ENCODE measurements around the gene PIP4K2C. TPM values are rescaled to one million over a fixed set of nuclear protein-coding genes. Genes with fewer than 3 reads are reported as not detected.
A peak's percentile ranks its signal among the peaks of the same experiment; 100 is the strongest.

PIP4K2C gene
- total RNA-seq, 1 donor from 2014 or later, result 17.3 TPM

DNA sequence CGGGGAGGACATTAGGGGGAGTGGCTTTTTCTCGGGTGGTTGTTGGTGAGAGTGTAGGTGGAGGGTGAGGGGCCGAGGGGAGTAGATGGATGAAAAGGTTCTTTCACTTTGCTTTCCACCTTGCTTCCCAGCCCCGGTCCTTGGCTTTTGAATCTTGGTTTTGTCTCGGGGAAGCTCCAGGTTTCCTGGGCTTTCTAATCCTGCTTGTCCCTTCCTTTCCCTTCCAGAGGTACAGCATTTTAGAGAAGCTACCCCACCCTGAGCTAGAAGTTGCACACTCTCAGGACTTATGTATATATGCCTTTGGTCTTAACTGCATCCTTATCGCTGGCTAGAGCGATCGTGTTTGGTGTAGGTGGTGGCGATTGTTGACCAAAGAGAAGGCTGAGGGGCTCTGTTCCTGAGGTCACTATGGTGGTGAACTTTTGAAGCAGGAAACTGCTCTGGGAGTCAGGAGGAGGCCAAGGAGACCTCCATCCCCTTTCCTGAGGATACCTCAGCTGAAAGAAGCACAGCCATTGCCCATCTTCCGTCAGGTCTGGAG, 862 bp downstream of the PIP4K2C start:
- Mint-ChIP-seq H3K4me1 (peaks cover 18% of the 10 kb centered on the region), H3K4me3 (peak overlapping the region; percentile 93), H3K27ac (ENCODE audit: unreplicated experiment) (no peak overlapping the region), H3K9me3 (no peaks in the 10 kb centered on the region), H3K36me3 (ENCODE audit: low read depth) (peaks cover 2% of the 10 kb centered on the region), H3K27me3 (ENCODE audit: low read depth) (peaks cover 16% of the 10 kb centered on the region)
- no peak for TF ChIP-seq CTCF (conservative IDR thresholded peaks at IDR 0.05)
- no peak for DNase-seq (ENCODE audit: low read depth, low spot score)

- peaks cover 16% of the 10 kb centered on the region for H3K27me3 Mint-ChIP-seq (ENCODE audit: low read depth)
- peaks cover 2% of the 10 kb centered on the region for H3K36me3 Mint-ChIP-seq (ENCODE audit: low read depth)
- peaks cover 18% of the 10 kb centered on the region for H3K4me1 Mint-ChIP-seq
- TF ChIP-seq CTCF (conservative IDR thresholded peaks at IDR 0.05), result no peak
- DNase-seq (ENCODE audit: low read depth, low spot score), result no peak
- no peak overlapping the region for H3K27ac Mint-ChIP-seq (ENCODE audit: unreplicated experiment)
- H3K9me3 Mint-ChIP-seq, result no peaks in the 10 kb centered on the region
- peak overlapping the region; percentile 93 for H3K4me3 Mint-ChIP-seq
These were observed 1.7 kb downstream of the PIP4K2C start for GRCh38 chr12:57592551-57593165.

DNA sequence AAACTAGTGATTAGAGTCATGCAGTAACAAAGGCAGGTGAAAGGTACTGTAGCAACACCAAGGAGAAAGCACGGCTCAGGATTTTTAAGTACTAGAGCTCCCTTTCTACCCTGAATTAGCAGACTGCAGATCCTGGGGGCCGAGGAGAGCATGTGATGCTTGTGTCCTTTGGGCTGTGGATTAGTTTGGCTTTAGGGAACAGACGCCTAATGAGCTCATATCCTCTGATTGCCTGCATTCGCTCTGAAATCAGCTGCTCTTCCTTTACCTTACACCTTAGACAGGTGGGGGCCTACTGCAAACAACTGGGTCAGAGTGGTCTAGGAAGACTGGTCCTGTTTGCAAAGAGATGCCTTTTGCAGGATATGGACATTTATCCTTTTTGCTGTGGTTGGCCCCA, 2.2 kb downstream of the PIP4K2C start:
- H3K4me3 Mint-ChIP-seq, result no peak overlapping the region
- H3K4me1 Mint-ChIP-seq, result peaks cover 18% of the 10 kb centered on the region
- no peak overlapping the region for H3K27ac Mint-ChIP-seq (ENCODE audit: unreplicated experiment)
- TF ChIP-seq CTCF (conservative IDR thresholded peaks at IDR 0.05), result no peak
- peaks cover 16% of the 10 kb centered on the region for H3K27me3 Mint-ChIP-seq (ENCODE audit: low read depth)
- no peaks in the 10 kb centered on the region for H3K9me3 Mint-ChIP-seq
- peaks cover 2% of the 10 kb centered on the region for H3K36me3 Mint-ChIP-seq (ENCODE audit: low read depth)
- DNase-seq (ENCODE audit: low read depth, low spot score), result no peak

DNA sequence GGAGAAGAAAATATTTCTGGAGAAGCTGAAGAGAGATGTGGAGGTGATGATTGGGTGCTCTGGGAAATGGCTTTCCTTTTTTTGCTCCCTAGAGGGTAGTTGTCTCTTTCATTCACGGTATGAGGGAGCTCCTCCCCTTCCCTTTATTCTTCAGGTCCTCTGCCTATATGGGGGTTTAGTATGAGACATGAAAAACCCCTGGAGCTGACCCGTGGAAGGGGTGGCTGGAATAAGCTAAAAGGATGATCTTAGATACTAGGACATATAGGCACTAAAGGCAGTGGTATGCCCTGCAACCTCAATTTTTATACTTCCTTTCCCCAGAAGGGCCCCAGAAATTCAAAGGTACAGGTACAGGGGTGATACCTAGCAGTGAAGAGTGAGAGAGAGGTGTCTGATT, 9.4 kb downstream of the PIP4K2C start:
- no peak for DNase-seq (ENCODE audit: low read depth, low spot score)
- Mint-ChIP-seq H3K36me3 (ENCODE audit: low read depth) (peaks cover 14% of the 10 kb centered on the region), H3K9me3 (no peaks in the 10 kb centered on the region), H3K4me3 (no peak overlapping the region), H3K4me1 (peaks cover 15% of the 10 kb centered on the region), H3K27ac (ENCODE audit: unreplicated experiment) (no peak overlapping the region), H3K27me3 (ENCODE audit: low read depth) (no peaks in the 10 kb centered on the region)
- TF ChIP-seq CTCF (conservative IDR thresholded peaks at IDR 0.05), result no peak

DNA sequence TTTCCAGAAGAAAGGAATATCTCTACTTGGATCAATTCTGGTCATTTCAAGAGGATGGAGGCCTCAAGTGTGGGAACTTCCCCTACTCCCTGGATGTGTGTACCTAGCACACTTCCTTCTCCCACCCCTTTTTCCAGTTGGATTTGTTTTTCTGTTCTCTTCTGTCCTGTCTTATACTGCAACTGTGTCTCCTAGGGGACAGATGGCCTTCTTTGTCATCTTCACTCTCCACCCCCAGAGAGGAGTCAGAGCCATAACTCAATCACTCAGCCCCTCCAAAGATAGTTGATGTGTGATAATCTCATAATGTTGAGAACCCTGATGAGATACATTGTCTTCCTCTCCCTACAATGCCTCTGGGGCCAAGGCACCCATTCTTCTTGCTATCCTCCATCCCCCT, 11.6 kb downstream of the PIP4K2C start:
- no peaks in the 10 kb centered on the region for H3K27me3 Mint-ChIP-seq (ENCODE audit: low read depth)
- peaks cover 28% of the 10 kb centered on the region for H3K4me1 Mint-ChIP-seq
- no peak overlapping the region for H3K27ac Mint-ChIP-seq (ENCODE audit: unreplicated experiment)
- no peaks in the 10 kb centered on the region for H3K9me3 Mint-ChIP-seq
- peaks cover 16% of the 10 kb centered on the region for H3K36me3 Mint-ChIP-seq (ENCODE audit: low read depth)
- TF ChIP-seq CTCF (conservative IDR thresholded peaks at IDR 0.05), result no peak
- DNase-seq (ENCODE audit: low read depth, low spot score), result no peak
- H3K4me3 Mint-ChIP-seq, result no peak overlapping the region

All from neural crest cell (in vitro differentiated cells).